Stimulated activated CD4-positive, alpha-beta T cell treated with anti-CD3 and anti-CD28 coated beads, Interleukin-4, amount 100 ng/mL, for 4 hours (primary cell): Measurements from ENCODE around the gene SKAP1.
A peak's percentile ranks its signal among the peaks of the same experiment; 100 is the strongest.
"Not testable (repeated sequence)": the region's sequence is repeated elsewhere in the genome, so short reads cannot be mapped to it uniquely, and the experiment has no call there.

ENCODE experiments used
- DNase-seq, 2 experiments: peaks; one replicate each; pipeline ENCODE4 v3.0.0-alpha.2; 2020

SKAP1 gene

GRCh38 chr17:48412841-48413240, 17.2 kb downstream of the SKAP1 start:
- DNase-seq: no peak

- DNase-seq: not testable (repeated sequence)
Observed at GRCh38 chr17:48410821-48411220, 19.2 kb downstream of the SKAP1 start.

- no peak for DNase-seq
Observed at GRCh38 chr17:48409607-48410006, 20.4 kb downstream of the SKAP1 start.

- DNase-seq: no peak
Observed at GRCh38 chr17:48406936-48407567, 23.0 kb downstream of the SKAP1 start.

- DNase-seq: no peak
Observed at GRCh38 chr17:48394821-48395220, 35.2 kb downstream of the SKAP1 start.

- DNase-seq: no peak
Observed at GRCh38 chr17:48393283-48393682, 36.7 kb downstream of the SKAP1 start.

- no peak for DNase-seq
Observed at GRCh38 chr17:48392857-48393256, 37.2 kb downstream of the SKAP1 start.

GRCh38 chr17:48391444-48391843, 38.6 kb downstream of the SKAP1 start:
- no peak for DNase-seq

GRCh38 chr17:48389903-48390302, 40.1 kb downstream of the SKAP1 start:
- no peak for DNase-seq

- DNase-seq: no peak
Observed at GRCh38 chr17:48388955-48389743, 40.9 kb downstream of the SKAP1 start.

- no peak for DNase-seq
Observed at GRCh38 chr17:48386826-48387225, 43.2 kb downstream of the SKAP1 start.

- DNase-seq: no peak
Observed at GRCh38 chr17:48385319-48385718, 44.7 kb downstream of the SKAP1 start.

GRCh38 chr17:48384164-48384563, 45.9 kb downstream of the SKAP1 start:
- DNase-seq: no peak

- no peak for DNase-seq
Observed at GRCh38 chr17:48382989-48383388, 47.0 kb downstream of the SKAP1 start.

- DNase-seq: no peak
Observed at GRCh38 chr17:48378708-48379392, 51.2 kb downstream of the SKAP1 start.

- DNase-seq: no peak
Observed at GRCh38 chr17:48378238-48378637, 51.8 kb downstream of the SKAP1 start.

- DNase-seq: no peak
Observed at GRCh38 chr17:48376682-48377325, 53.2 kb downstream of the SKAP1 start.

- no peak for DNase-seq
Observed at GRCh38 chr17:48375356-48375755, 54.7 kb downstream of the SKAP1 start.

- peak in 1 of 2 experiments; percentile 14 for DNase-seq
Observed at GRCh38 chr17:48374650-48375230, 55.3 kb downstream of the SKAP1 start.

GRCh38 chr17:48373883-48374282, 56.1 kb downstream of the SKAP1 start:
- no peak for DNase-seq

- DNase-seq: no peak
Observed at GRCh38 chr17:48373130-48373830, 56.7 kb downstream of the SKAP1 start.

GRCh38 chr17:48368967-48369366, 61.0 kb downstream of the SKAP1 start:
- not testable (repeated sequence) for DNase-seq
